ENCODE results near the gene TLCD3B.

Gene TLCD3B

DNA sequence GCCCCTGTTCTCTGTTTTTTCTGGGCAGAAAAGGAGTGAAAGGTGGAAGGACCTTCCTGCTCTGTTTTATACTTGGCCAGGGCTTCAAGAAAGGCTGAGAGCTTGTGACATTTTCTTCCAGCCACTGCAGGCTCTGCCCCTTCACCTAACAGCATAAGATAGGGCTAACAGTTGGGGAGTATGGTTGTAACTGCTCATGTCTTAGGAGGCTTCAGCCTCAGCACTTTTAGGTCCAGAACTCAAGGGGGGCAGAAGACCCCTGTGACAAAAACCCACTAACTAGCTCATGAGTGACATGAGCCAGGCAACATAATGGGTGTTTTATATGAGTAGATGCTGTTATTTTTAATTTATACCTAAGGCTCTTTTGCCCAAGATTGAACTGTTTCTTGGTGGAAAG lies 39.4 kb upstream of the TLCD3B start:
- no peak for TF ChIP-seq CTCF (IDR thresholded peaks at IDR 0.05; ENCODE audit: low read depth, low read length, missing control alignments)
- H3K4me3 ChIP-seq (replicated peaks; ENCODE audit: low read depth, low read length), result no peak overlapping the region
- DNase-seq (ENCODE audit: extremely low read depth, low read depth), result no peak

DNA sequence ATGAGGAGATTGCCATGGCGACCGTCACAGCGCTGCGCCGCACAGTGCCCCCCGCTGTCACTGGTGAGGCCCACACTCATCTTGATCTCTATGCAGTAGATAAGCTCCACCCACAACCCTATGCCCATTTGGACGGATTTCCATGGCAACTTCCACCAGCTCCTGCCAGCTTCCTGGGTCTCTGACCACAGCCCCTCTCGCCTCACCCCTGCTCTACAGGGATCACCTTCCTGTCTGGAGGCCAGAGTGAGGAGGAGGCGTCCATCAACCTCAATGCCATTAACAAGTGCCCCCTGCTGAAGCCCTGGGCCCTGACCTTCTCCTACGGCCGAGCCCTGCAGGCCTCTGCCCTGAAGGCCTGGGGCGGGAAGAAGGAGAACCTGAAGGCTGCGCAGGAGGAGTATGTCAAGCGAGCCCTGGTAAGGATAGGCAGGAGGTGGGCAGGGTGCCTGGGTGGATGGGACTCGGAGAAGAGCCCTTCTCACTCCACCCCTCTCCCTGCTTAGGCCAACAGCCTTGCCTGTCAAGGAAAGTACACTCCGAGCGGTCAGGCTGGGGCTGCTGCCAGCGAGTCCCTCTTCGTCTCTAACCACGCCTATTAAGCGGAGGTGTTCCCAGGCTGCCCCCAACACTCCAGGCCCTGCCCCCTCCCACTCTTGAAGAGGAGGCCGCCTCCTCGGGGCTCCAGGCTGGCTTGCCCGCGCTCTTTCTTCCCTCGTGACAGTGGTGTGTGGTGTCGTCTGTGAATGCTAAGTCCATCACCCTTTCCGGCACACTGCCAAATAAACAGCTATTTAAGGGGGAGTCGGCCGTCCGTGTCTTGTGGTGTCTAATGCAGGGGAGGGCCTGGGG lies 38.8 kb upstream of the TLCD3B start:
- DNase-seq (ENCODE audit: extremely low read depth, low read depth), result no peak
- no peak for TF ChIP-seq CTCF (IDR thresholded peaks at IDR 0.05; ENCODE audit: low read depth, low read length, missing control alignments)
- peak overlapping the region; percentile 9; the same call in 1 of the 2 replicates for H3K4me3 ChIP-seq (replicated peaks; ENCODE audit: low read depth, low read length)

- no peak for DNase-seq (ENCODE audit: extremely low read depth, low read depth)
- peak overlapping the region; percentile 9 for H3K4me3 ChIP-seq (replicated peaks; ENCODE audit: low read depth, low read length)
- TF ChIP-seq CTCF (IDR thresholded peaks at IDR 0.05; ENCODE audit: low read depth, low read length, missing control alignments), result peak; percentile 56
These were observed 37.9 kb upstream of the TLCD3B start for GRCh38 chr16:30068750-30069610.

- DNase-seq (ENCODE audit: extremely low read depth, low read depth), result no peak
- TF ChIP-seq CTCF (IDR thresholded peaks at IDR 0.05; ENCODE audit: low read depth, low read length, missing control alignments), result no peak
- H3K4me3 ChIP-seq (replicated peaks; ENCODE audit: low read depth, low read length), result peak overlapping the region; percentile 8; the same call in 1 of the 2 replicates
These were observed 37.3 kb upstream of the TLCD3B start for GRCh38 chr16:30068333-30068732.

DNA sequence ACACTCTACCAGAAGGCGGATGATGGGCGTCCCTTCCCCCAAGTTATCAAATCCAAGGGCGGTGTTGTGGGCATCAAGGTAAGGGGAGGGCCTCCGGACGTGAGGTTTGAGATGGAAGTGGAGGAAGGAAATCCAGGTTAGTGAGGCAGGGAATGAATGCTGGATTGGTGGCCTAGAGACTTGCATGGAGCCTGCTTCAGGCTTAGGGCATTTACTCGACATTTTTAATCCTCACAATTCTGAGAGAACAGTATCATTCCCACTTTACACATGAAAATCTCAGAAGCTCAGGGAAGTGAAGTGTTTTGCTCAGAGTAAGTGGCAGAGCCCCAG lies 36.5 kb upstream of the TLCD3B start:
- TF ChIP-seq CTCF (IDR thresholded peaks at IDR 0.05; ENCODE audit: low read depth, low read length, missing control alignments), result no peak
- H3K4me3 ChIP-seq (replicated peaks; ENCODE audit: low read depth, low read length), result peak overlapping the region; percentile 96

DNA sequence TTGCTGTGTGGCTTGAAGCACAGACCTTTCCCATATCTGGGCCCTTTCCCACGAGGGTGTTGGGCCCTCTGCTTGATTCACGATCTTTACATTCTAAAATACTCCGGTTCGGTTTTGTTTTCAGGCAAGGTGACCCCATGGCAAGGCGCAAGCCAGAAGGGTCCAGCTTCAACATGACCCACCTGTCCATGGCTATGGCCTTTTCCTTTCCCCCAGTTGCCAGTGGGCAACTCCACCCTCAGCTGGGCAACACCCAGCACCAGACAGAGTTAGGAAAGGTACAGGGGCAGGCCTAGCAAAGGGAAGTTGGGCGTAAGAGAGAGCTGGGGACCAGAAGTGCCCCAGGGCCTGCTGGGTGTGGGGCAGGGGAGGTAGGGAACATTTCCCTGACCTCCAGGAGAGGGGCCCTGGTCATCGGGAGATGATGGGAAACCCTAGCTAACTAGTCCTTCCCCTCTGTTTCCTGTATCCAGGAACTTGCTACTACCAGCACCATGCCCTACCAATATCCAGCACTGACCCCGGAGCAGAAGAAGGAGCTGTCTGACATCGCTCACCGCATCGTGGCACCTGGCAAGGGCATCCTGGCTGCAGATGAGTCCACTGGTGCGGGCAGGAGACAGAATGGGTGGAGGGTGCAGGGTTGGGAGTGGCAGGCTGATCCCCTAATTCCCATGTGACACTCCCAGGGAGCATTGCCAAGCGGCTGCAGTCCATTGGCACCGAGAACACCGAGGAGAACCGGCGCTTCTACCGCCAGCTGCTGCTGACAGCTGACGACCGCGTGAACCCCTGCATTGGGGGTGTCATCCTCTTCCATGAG lies 35.9 kb upstream of the TLCD3B start:
- H3K4me3 ChIP-seq (replicated peaks; ENCODE audit: low read depth, low read length), result peak overlapping the region; percentile 96
- DNase-seq (ENCODE audit: extremely low read depth, low read depth), result no peak
- no peak for TF ChIP-seq CTCF (IDR thresholded peaks at IDR 0.05; ENCODE audit: low read depth, low read length, missing control alignments)

More for the DNA sequence above, 36.5 kb upstream of the TLCD3B start:
- DNase-seq (ENCODE audit: extremely low read depth, low read depth), result no peak

All from HFF-Myc (cell line).